SW 1271 (cell line): ENCODE results near the gene MX1.
A peak's percentile ranks its signal among the peaks of the same experiment; 100 is the strongest.
"Not testable (repeated sequence)": the region's sequence is repeated elsewhere in the genome, so short reads cannot be mapped to it uniquely, and the experiment has no call there.

Source experiments
- DNase-seq, 2 experiments: peaks; one replicate each; lab custom pipeline; 2025; lab: John Stamatoyannopoulos, UW

The MX1 gene

DNA sequence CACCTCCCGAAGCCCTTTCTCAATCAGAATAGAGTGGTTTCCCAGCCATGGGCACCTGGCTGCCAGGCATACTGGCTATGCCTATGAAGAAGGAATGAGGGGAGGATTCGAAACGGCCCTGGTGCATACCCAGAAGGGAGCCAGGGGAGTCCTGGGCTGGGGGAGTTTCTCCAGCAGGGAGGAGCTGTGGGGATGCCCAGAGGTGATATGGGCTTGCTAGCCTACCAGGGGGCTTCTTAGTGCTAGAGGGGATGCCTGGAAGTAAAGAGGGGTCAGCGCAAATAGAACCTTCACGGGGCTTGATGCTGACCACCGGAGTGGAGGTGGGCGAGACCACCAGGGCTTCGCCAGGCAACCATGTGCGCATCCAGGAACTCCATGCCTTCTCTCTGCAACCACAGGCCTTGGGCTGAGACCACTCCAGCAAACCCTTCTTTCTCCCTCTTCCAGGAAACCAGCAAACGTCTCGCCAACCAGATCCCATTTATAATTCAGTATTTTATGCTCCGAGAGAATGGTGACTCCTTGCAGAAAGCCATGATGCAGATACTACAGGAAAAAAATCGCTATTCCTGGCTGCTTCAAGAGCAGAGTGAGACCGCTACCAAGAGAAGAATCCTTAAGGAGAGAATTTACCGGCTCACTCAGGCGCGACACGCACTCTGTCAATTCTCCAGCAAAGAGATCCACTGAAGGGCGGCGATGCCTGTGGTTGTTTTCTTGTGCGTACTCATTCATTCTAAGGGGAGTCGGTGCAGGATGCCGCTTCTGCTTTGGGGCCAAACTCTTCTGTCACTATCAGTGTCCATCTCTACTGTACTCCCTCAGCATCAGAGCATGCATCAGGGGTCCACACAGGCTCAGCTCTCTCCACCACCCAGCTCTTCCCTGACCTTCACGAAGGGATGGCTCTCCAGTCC lies 18.2 kb upstream of the MX1 start:
- DNase-seq, result no peak

GRCh38 chr21:41410361-41410760 lies 15.7 kb upstream of the MX1 start:
- DNase-seq, result no peak

DNA sequence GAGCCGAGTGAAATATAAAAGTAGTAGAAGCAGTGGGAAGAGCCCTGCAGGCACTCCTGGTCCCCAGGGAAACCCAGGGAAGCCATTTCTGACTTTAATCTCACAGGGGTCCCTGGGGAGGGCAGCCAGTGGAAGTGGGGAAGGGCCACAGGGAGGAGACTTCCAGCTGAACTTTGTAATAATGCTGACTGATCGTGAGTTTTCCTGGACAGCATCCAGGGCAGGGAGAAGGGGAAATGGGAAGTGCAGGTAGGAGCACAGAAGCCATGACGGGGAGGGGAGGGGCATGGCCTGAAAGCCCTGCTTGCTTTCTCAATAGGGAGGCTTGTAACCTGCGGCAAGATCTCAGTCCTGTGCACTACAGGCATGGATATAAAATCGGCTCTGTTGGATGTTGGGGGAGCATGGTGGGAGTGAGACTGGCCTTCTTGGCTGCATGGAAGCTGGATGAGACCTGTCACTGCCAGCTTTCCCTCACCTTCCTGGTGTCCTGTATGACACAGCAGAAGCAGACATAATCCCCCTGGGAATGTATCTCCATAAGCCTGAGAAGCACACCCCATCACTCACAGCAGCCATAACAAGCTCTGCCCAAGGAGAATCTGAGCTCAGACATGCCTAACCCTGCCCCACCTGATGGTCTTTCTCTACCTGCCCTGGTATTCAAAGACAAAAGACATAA lies 15.1 kb upstream of the MX1 start:
- no peak for DNase-seq

DNA sequence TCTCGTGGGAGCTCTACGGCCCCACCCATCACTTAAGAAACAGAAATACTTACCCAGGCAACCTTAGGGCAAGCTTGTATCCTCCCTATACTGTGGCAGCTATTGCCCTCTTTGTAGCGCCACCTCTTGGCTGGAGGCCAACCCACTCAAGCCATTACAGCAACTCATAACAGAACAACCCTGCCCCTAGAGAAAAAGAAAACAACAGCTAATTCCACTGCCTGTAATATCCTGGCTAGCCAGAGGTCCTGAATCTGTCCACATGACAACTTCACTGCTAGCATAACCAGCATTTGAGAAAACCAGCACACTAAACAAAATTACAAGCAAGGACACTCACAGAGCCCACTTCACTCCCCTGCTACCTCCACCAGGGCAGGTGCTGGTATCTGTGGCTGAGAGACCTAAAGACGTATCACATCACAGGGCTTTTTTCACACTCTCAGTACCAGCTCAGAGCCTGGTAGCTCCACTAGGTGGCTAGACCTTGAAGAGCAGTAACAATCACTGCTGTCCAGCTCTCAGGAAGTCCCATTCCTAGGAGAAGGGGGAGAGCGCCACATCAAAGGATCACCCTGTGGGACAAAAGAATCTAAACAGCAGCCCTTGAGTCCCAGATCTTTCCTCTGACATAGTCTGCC lies 14.5 kb upstream of the MX1 start:
- DNase-seq, result no peak

- not testable (repeated sequence) for DNase-seq
Measured at GRCh38 chr21:41417505-41417904, 8.5 kb upstream of the MX1 start.

DNA sequence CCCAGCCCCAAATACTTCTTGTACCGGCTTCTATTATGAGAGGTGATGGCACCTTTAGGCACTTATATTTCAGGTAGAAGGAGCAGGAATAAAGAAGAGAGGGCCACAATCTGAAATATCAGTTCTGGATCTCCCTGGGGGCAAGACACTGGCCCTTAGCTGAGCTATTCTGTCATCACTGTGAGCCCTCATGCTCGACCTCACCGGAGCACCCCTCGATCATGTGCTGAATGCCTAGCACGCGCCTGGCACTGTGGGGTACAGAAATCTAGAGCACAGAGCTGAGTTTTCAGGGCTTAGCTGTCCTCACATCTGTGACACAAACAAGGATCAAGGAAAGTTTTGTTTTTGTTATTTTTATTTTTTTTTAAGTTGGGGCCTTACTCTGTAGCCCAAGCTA lies 7.6 kb upstream of the MX1 start:
- no peak for DNase-seq

DNA sequence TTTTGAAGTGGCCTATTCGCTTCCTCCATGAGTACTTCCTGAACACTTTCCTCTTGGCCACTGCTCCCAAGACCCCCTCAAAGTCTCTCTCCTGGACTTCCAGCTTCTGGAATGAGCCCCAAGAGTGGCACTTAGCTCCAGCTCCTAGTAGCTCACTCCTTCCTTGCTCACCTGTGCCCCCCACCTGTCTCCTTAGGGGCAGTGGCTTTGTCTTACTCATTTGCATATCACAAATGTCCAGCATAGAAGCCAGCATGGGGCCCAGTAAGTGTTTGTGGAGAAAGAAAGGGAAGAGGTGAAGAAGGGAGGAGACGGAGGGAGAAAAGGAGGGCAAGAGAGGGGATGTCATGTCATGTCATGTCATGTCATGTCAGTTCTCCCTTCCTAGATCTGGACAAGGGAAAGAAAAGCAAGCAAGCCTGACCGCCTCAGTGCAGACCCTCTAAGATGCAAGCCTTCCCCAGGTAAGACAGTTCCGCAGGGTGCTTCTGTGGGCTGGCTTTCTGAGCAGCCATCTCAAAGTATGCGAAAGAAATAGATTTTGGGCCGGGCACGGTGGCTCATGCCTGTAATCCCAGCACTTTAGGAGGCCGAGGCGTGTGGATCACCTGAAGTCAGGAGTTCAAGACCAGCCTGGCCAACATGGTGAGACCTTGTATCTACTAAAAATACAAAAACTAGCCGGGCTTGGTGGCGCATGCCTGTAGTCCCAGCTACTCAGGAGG lies 6.9 kb upstream of the MX1 start:
- no peak for DNase-seq

- peak; percentile 39 to 65 for DNase-seq
Measured at GRCh38 chr21:41419921-41420862, 5.8 kb upstream of the MX1 start.

GRCh38 chr21:41420998-41421397 lies 5.0 kb upstream of the MX1 start:
- not testable (repeated sequence) for DNase-seq

DNA sequence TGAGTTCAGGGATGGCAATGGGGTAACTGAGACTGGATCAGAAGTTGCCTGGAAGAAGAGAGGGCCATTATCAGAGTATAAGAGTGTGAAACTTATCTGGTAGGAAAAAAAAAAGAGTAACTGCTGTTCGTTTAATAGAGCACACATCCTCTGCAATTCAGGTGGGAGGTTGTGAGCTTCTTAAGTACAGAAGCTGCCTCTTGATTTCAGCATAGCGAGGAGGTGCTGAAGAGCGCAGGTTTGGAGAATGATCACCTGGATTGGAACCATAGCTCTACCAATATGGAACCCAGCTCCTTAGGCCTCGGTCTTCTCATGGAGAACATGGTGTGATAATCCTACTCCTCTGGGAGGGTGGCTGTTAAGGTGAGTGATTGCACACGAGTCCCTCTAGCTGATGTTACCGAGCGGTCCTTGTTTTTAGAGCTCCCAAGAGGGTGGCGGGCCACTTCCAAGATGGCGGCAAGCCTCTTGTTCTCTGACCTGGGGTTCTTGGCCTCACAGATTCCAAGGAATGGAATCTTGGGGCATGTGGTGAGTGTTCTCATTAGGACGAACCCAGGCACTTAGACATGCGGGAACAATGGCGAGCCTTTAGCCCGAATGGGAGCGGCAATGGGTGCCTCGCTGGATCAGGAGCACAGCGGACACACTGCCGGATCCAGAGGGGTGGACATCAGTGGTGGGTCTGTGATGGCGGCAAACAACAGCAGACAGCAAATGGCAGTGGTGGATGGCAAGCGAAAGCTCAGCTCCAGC lies 3.3 kb upstream of the MX1 start:
- DNase-seq, result no peak

DNA sequence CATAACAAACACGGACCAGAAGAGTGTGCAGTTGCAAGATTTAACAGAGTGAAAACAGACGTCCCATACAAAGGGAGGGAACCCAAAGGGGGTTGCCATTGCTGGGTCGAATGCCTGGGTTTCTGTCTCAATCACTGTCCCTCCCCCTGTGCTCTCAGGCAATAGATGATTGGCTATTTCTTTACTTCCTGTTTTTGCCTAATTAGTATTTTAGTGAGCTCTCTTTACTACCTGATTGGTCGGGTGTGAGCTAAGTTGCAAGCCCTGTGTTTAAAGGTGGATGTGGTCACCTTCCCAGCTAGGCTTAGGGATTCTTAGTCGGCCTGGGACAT lies 2.8 kb upstream of the MX1 start:
- DNase-seq, result not testable (repeated sequence)

DNA sequence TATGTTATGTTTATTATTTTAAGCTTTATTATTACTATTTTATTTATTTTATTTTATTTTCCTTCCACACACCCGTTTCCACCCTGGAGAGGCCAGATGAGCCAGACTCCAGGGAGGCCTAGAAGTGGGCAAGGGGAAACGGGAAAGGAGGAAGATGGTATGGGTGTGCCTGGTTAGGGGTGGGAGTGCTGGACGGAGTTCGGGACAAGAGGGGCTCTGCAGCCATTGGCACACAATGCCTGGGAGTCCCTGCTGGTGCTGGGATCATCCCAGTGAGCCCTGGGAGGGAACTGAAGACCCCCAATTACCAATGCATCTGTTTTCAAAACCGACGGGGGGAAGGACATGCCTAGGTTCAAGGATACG lies 468 bp upstream of the MX1 start:
- no peak for DNase-seq

GRCh38 chr21:41426676-41427404 lies 801 bp downstream of the MX1 start:
- DNase-seq, result no peak

- no peak for DNase-seq
Measured at GRCh38 chr21:41427556-41427955, 1.5 kb downstream of the MX1 start.

- no peak for DNase-seq
Measured at GRCh38 chr21:41428311-41428710, 2.3 kb downstream of the MX1 start.

DNA sequence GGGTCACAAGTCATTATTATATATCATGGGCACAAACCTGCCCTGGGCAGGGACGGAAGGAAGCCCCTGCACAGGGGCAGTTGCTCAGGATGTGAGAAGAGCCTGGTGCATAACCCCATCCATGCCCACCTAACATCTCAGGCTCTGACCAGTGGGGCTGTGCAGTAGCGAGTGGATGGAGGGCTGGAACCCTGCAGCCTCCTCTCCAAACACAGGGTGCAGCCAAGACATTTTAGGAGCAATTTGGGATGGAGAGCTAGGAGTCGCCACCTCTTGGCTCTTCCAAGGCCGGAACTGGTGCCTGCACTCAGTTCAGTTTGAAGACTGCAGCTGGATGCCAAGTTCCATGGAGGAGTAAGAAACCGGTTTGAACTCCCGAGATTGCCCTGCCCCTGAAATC lies 2.8 kb downstream of the MX1 start:
- DNase-seq, result no peak

GRCh38 chr21:41429305-41429704 lies 3.3 kb downstream of the MX1 start:
- no peak for DNase-seq

- DNase-seq, result no peak
Measured at GRCh38 chr21:41429925-41430491, 4.0 kb downstream of the MX1 start.

DNA sequence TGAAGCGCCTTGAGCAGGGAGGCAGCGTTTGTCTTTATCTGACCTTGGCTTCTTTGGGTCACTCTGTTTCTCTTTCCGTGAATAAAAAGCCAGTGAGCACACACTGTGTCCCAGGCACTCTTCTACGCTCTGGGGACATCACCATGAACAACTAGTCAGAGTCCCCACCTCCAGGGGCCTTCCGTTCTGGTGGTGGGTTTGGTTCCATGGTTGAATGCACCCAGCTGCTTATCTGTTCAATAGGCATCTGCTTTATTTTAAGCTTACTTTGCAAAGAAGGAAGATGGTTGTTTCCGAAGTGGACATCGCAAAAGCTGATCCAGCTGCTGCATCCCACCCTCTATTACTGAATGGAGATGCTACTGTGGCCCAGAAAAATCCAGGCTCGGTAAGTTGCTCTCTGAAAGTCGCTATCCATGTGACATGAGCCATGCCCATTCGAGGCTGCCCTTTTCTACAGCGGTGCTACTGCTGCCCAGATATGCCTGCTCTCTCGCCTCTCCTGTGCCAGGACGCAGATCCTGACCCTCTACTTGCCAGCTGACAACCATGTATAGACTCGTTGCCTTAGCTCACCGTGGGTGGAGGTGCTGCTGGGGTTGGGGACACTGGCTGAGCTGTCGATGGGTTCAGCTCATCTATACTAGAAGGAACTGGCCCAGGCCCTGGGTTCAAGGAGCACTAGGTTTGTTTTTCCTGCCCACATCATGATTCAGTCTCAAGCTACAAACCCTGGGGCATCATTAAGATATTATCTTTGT lies 5.9 kb downstream of the MX1 start:
- no peak for DNase-seq
